Ishikawa (cell line): ENCODE measurements around the gene SVEP1.

Source experiments
- CEBPB ChIP-seq: IDR thresholded peaks from 2 replicates; pipeline ENCODE4 v1.6.1; 2012
- EGR1 ChIP-seq: IDR thresholded peaks from 2 replicates; pipeline ENCODE4 v1.6.1; 2012
- EP300 ChIP-seq: IDR thresholded peaks from 2 replicates; pipeline ENCODE4 v1.6.1; 2012; ENCODE audit warnings: borderline replicate concordance
- NFIC ChIP-seq: IDR thresholded peaks from 2 replicates; pipeline ENCODE4 v1.6.1; 2012
- YY1 ChIP-seq: IDR thresholded peaks from 2 replicates; pipeline ENCODE4 v1.6.1; 2012; ENCODE audit warnings: low read depth

GRCh38 chr9:110499608-110500007 is 79.9 kb downstream of the SVEP1 start:
- TF ChIP-seq YY1, result no peak
- TF ChIP-seq EGR1, result no peak
- TF ChIP-seq EP300, result no peak
- no peak for TF ChIP-seq CEBPB
- no peak for TF ChIP-seq NFIC
